Suppressor macrophage treated with lipopolysaccharide for 1 hour (primary cell): Measurements from ENCODE around the gene PYDC1.
"Not testable (repeated sequence)": the region's sequence is repeated elsewhere in the genome, so short reads cannot be mapped to it uniquely, and the experiment has no call there.

Experiments used
- DNase-seq, 3 donors: peaks; one replicate each; pipeline ENCODE4 v3.0.0-alpha.2; 2020 to 2022

The PYDC1 gene

DNA sequence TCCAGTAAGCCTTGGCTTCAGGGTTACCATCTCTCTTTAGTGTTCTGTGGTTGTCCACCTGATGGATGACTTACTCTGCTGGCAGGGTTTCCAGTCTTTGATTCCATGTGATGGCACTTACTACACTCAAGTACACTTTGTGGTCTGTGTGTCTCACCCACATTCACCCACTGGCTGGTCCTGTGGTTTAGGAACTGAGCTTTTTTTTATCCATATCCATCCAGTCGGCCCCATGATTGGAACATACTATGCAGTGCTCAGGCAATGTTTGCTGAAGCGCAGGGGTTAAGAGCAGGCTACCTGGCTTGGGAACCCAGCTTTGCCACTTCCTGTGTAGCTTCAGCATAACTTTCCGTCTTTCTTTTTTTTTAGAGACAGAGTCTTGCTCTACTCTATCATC, 39.8 kb downstream of the PYDC1 start:
- DNase-seq, result peak; percentile 66 to 71 (median 71)

DNA sequence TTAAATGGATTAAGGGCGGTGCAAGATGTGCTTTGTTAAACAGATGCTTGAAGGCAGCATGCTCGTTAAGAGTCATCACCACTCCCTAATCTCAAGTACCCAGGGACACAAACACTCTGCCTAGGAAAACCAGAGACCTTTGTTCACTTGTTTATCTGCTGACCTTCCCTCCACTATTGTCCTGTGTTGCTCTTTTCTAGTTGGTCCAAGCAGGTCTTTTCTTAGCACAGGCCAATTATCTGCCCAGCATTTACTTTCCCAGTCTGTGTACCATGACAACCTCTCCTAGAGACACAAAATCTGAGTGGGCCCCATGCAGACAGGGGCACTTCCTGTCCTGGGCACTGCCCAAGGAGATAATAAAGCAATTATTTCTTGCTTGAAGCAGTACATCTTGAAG, 46.9 kb downstream of the PYDC1 start:
- DNase-seq, result not testable (repeated sequence)

DNA sequence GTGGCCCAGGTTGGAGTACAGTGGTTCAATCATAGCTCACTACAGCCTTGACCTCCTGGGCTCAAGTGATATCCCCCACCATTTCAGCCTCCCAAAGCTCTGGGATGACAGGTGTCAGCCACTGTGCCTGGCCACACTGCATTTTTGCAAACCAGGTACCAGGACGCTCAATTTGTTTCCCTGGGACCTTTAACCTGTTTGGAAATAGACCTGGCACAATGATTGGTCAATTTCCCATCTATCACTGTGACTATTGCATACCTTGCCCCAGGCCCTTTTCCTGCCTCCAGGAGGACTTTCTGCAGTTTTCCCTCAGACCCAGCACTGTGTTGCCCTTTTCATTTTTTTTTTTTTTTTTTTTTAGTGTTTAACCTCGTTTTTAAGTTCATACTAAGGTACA, 48.1 kb downstream of the PYDC1 start:
- no peak for DNase-seq

DNA sequence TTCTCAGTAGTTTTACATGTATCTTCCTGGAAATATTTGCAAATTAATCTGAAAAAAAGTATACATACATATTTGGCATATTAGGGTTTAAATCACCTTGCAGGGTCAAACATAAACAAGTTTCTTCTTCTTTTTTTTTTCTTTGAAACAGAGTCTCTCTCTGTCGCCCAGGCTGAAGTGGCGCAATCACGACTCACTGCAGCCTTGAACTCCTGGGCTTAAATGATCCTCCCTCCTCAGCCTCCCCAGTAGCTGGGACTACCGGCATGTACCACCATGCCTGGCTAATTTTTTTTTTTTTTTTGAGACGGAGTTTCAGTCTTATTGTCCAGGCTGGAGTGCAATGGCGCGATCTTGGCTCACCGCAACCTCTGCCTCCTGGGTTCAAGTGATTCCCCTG, 49.6 kb downstream of the PYDC1 start:
- peak in 2 of 3 donors; percentile 30 to 39 for DNase-seq
